Natural killer cell (primary cell): ENCODE data around the gene PIWIL4. TPM values are rescaled to one million over a fixed set of nuclear protein-coding genes. Genes with fewer than 3 reads are reported as not detected.
A peak's percentile ranks its signal among the peaks of the same experiment; 100 is the strongest.

ENCODE experiments used
- ATAC-seq, 3 donors: fragments of 150-1000 bp in 2 of 3; fragments of 200-7000 bp in 1 of 3; cut with Tn5 transposase; 1 replicate in 1 of 3; 2 replicates in 2 of 3; pipeline ENCODE4 v1.10.0; 2021; ENCODE audit warnings: mild to moderate bottlenecking in 2 of 3, moderate library complexity in 2 of 3
- DNase-seq, 2 donors: peaks; one replicate each; pipeline versions ENCODE4 v3.0.0 to v3.0.0-alpha.2; 2013 to 2021; ENCODE audit warnings: mixed read lengths in 1 of 2
- H3K27ac ChIP-seq: one replicate; pipeline ENCODE4 v1.5.1; 2013; ENCODE audit warnings: mild to moderate bottlenecking, low read length
- H3K27me3 ChIP-seq: one replicate; pipeline ENCODE4 v1.6.1; 2013; ENCODE audit warnings: low read length; ENCODE audit not compliant: control insufficient read depth, insufficient read depth
- H3K36me3 ChIP-seq: one replicate; pipeline ENCODE4 v1.6.1; 2013; ENCODE audit warnings: low read length; ENCODE audit not compliant: control insufficient read depth, insufficient read depth
- H3K4me1 ChIP-seq: one replicate; pipeline ENCODE4 v1.6.1; 2013; ENCODE audit warnings: low read length; ENCODE audit not compliant: control insufficient read depth, insufficient read depth
- H3K4me3 ChIP-seq: one replicate; pipeline ENCODE4 v1.5.1; 2013; ENCODE audit warnings: low read length
- H3K9me3 ChIP-seq: one replicate; pipeline ENCODE4 v1.6.1; 2013; ENCODE audit warnings: low read length; ENCODE audit not compliant: control insufficient read depth, insufficient read depth
- H3K27ac Mint-ChIP-seq, 2 donors: one replicate each; pipeline ENCODE4 v1.8.0; 2022; ENCODE audit warnings: mild to moderate bottlenecking in 2 of 2, mixed read lengths in 2 of 2, moderate library complexity in 1 of 2
- H3K27me3 Mint-ChIP-seq, 2 donors: one replicate each; pipeline ENCODE4 v1.8.0; 2022; ENCODE audit warnings: low read depth in 2 of 2, mixed read lengths in 2 of 2
- H3K36me3 Mint-ChIP-seq: one replicate; pipeline ENCODE4 v1.8.0; 2022; ENCODE audit warnings: mixed read lengths
- H3K4me1 Mint-ChIP-seq, 2 donors: one replicate each; pipeline ENCODE4 v1.8.0; 2022; ENCODE audit warnings: mixed read lengths in 2 of 2
- H3K4me3 Mint-ChIP-seq: one replicate; pipeline ENCODE4 v1.8.0; 2022; ENCODE audit warnings: mild to moderate bottlenecking, moderate library complexity, mixed read lengths
- H3K9me3 Mint-ChIP-seq, 2 donors: one replicate each; pipeline ENCODE4 v1.8.0; 2022; ENCODE audit warnings: mixed read lengths in 2 of 2
- WGBS: methylation state at CpG from one replicate; pipeline ENCODE4 v1.1.7; 2013; ENCODE audit warnings: missing lambda C conversion rate; ENCODE audit not compliant: insufficient coverage; 5-methylcytosine and 5-hydroxymethylcytosine counted together
- intact Hi-C: fragments of 100-400 bp; cut with micrococcal nuclease; formaldehyde crosslinking; loops from one replicate; pipeline ENCODE4 v1.14.2; 2022
- total RNA-seq, 4 donors: library from RNA; stranded (reverse); fragments of 120-200 nt in 1 of 4; gene quantifications; one replicate each; pipeline versions ENCODE4 v1.2.3 to v1.2.4, GENCODE V29; 2013 to 2022
- TF ChIP-seq, protein P1 (sequence below): fragments of 200-600 bp; IDR thresholded peaks from one replicate; pipeline ENCODE4 v1.8.0; 2022; ENCODE audit warnings: antibody characterized with exemption

Gene PIWIL4
- total RNA-seq, 3 donors from 2014 or later (not counting 1 experiment from before 2014, with no cell fraction given) = 2.0 to 2.7 (median 2.2) TPM

DNA sequence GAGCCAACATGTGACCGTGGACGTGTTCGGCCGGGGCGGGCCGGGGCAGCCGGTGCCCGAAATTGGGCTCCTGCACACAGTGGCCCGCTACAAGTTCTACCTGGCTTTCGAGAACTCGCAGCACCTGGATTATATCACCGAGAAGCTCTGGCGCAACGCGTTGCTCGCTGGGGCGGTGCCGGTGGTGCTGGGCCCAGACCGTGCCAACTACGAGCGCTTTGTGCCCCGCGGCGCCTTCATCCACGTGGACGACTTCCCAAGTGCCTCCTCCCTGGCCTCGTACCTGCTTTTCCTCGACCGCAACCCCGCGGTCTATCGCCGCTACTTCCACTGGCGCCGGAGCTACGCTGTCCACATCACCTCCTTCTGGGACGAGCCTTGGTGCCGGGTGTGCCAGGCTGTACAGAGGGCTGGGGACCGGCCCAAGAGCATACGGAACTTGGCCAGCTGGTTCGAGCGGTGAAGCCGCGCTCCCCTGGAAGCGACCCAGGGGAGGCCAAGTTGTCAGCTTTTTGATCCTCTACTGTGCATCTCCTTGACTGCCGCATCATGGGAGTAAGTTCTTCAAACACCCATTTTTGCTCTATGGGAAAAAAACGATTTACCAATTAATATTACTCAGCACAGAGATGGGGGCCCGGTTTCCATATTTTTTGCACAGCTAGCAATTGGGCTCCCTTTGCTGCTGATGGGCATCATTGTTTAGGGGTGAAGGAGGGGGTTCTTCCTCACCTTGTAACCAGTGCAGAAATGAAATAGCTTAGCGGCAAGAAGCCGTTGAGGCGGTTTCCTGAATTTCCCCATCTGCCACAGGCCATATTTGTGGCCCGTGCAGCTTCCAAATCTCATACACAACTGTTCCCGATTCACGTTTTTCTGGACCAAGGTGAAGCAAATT, 21.7 kb upstream of the PIWIL4 start:
- Mint-ChIP-seq H3K4me1 (peaks cover 42 to 55% of the 10 kb centered on the region in 2 donors), H3K36me3 (no peaks in the 10 kb centered on the region), H3K4me3 (peak overlapping the region; percentile 81), H3K9me3 (no peaks in the 10 kb centered on the region), H3K27ac (peak overlapping the region in 1 of 2 donors; percentile 13), H3K27me3 (no peaks in the 10 kb centered on the region)
- Histone ChIP-seq H3K27ac (no peak overlapping the region), H3K4me1 (peaks cover 18% of the 10 kb centered on the region), H3K36me3 (no peaks in the 10 kb centered on the region), H3K9me3 (no peaks in the 10 kb centered on the region), H3K27me3 (no peaks in the 10 kb centered on the region), H3K4me3 (no peak overlapping the region)
- ATAC-seq (no peak), DNase-seq (no peak)
- TF ChIP-seq, protein P1, sequence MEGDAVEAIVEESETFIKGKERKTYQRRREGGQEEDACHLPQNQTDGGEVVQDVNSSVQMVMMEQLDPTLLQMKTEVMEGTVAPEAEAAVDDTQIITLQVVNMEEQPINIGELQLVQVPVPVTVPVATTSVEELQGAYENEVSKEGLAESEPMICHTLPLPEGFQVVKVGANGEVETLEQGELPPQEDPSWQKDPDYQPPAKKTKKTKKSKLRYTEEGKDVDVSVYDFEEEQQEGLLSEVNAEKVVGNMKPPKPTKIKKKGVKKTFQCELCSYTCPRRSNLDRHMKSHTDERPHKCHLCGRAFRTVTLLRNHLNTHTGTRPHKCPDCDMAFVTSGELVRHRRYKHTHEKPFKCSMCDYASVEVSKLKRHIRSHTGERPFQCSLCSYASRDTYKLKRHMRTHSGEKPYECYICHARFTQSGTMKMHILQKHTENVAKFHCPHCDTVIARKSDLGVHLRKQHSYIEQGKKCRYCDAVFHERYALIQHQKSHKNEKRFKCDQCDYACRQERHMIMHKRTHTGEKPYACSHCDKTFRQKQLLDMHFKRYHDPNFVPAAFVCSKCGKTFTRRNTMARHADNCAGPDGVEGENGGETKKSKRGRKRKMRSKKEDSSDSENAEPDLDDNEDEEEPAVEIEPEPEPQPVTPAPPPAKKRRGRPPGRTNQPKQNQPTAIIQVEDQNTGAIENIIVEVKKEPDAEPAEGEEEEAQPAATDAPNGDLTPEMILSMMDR = no peak
- 89% methylated on average over 54 of the region's 54 CpGs for WGBS
- intact Hi-C loops = no loop called here

DNA sequence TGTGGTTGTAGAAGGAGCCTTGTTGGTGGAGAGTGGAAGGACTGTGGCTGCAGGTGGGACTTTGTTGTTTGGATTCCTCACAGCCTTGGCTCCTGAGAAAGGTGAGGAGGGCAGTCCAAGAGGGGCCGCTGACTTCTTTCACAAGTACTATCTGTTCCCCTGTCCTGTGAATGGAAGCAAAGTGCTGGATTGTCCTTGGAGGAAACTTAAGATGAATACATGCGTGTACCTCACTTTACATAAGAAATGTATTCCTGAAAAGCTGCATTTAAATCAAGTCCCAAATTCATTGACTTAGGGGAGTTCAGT, 21.1 kb upstream of the PIWIL4 start:
- peak overlapping the region; percentile 81 for H3K4me3 Mint-ChIP-seq
- H3K27me3 Mint-ChIP-seq = no peaks in the 10 kb centered on the region
- TF ChIP-seq, protein P1 = no peak
- 100% methylated on average over 1 of the region's 2 CpGs for WGBS
- no peak overlapping the region for H3K4me3 ChIP-seq
- H3K27ac ChIP-seq = no peak overlapping the region
- H3K4me1 Mint-ChIP-seq = peaks cover 42 to 57% of the 10 kb centered on the region in 2 donors
- no peaks in the 10 kb centered on the region for H3K9me3 ChIP-seq
- H3K27me3 ChIP-seq = no peaks in the 10 kb centered on the region
- DNase-seq (no peak), ATAC-seq (no peak)
- H3K4me1 ChIP-seq = peaks cover 18% of the 10 kb centered on the region
- intact Hi-C loops = no loop called here
- no peaks in the 10 kb centered on the region for H3K36me3 Mint-ChIP-seq
- no peaks in the 10 kb centered on the region for H3K9me3 Mint-ChIP-seq
- H3K36me3 ChIP-seq = no peaks in the 10 kb centered on the region
- H3K27ac Mint-ChIP-seq = no peak overlapping the region

DNA sequence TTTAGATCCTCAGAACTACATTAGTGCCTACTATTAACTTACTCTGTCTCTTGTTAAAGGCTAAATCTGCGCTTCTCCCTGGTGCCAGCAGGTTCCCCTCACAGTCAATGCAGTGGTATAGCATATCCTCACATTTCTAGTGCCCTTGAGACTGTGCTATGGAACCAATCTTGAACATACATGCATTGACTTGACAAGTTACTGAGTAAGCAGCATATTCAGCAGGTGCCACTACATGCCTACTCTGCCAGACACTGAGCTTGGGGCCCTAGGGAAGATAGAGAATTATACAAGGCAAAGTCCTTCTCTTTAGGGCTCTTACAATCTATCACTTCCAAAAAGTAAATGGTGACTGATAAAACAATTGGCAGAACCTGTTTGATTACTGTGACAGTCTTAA, 20.3 kb upstream of the PIWIL4 start:
- intact Hi-C loops = no loop called here
- peaks cover 42 to 57% of the 10 kb centered on the region in 2 donors for H3K4me1 Mint-ChIP-seq
- 100% methylated on average over 1 of the region's 1 CpG for WGBS
- H3K36me3 Mint-ChIP-seq = no peaks in the 10 kb centered on the region
- Histone ChIP-seq H3K36me3 (no peaks in the 10 kb centered on the region), H3K4me1 (peaks cover 18% of the 10 kb centered on the region), H3K4me3 (no peak overlapping the region), H3K27me3 (no peaks in the 10 kb centered on the region), H3K27ac (no peak overlapping the region), H3K9me3 (no peaks in the 10 kb centered on the region)
- H3K27ac Mint-ChIP-seq = peak overlapping the region in 1 of 2 donors; percentile 54
- no peaks in the 10 kb centered on the region for H3K27me3 Mint-ChIP-seq
- DNase-seq (peak in 1 of 2 donors; percentile 11), ATAC-seq (no peak)
- no peaks in the 10 kb centered on the region for H3K9me3 Mint-ChIP-seq
- TF ChIP-seq, protein P1 = no peak
- peak overlapping the region; percentile 63 for H3K4me3 Mint-ChIP-seq
